ENCODE data around the gene ENAH.

Gene ENAH

GRCh38 chr1:225468270-225469020 is 184.5 kb downstream of the ENAH start:
- DNase-seq, result peak in 1 of 2 donors; percentile 32

- DNase-seq, result peak; percentile 78 to 79
Observed at GRCh38 chr1:225467193-225468020, 185.5 kb downstream of the ENAH start.

- DNase-seq, result no peak
Observed at GRCh38 chr1:225466848-225467192, 186.1 kb downstream of the ENAH start.

DNA sequence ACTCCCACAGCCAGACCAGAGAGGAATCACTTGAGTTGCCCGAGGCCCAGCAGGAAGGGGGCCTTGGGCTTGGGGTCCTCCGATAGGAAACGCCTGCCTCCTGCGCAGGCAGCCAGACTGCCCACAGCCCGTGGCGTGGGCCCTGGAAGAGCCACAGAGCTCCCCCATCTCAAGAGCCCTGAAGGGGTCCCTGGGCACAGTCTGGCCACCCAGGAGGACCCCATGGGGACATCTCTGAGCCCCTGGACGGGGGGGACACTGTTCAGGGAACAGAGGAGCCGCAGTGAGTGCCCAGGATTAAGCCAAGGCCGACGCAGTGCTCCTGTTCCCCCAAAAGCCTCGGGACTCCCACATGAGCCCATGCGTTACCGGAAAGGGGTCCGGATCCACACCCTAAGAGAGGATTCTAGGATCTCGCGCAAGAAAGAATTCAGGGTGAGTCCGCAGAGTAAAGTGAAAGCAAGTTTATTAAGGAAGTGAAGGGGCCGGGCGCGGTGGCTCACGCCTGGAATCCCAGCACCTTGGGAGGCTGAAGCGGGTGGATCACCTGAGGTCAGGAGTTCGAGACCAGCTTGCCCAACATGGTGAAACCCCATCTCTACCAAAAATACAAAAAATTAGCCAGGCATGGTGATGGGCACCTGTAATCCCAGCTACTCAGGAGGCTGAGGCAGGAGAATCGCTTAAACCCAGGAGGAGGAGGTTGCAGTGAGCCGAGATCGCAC is 187.0 kb downstream of the ENAH start:
- no peak for DNase-seq

DNA sequence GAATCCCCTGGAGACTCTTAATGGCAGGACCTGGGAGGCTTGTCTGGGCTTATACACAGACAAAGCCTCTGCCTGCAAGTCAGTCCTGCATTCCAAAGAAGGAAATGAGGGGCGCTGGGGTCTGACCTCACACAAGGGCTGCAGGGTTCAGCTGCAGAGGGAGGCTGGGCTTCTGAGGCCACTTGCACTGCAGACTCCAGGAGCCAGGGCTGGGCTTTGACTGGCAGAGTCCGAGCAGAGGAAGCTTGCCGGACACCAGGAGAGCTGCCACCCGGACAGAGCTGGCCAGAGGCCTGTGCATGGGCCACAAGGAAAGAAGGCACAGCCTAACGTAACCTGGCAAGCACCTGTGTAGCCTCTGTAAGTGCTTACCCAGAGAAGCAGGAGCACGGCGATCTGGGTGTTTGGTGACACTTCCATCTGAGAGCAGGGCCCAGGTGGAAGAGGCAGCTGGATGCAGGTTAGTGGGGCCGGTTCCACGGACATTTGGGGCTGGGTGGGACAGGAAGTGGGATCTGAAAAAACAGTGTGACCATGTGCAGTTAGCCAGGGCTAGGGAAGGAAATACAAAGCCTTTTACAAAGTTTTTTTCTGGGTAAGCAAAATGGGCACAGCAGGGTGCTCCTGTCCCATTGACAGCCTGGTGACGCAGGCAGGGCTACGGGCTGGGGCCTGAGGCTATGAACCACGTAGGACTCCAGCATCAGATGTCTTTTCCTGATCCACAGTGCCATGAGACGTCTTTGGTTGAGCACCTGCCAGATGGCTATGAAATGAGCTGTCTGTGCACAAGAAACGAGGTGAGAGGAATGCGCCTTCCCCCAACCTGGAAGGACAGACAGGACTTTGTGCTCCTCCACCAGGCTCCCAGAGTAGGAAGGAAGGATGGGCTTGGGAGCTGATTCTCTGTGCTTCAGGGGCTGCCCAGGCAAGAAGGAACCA is 187.8 kb downstream of the ENAH start:
- no peak for DNase-seq

DNA sequence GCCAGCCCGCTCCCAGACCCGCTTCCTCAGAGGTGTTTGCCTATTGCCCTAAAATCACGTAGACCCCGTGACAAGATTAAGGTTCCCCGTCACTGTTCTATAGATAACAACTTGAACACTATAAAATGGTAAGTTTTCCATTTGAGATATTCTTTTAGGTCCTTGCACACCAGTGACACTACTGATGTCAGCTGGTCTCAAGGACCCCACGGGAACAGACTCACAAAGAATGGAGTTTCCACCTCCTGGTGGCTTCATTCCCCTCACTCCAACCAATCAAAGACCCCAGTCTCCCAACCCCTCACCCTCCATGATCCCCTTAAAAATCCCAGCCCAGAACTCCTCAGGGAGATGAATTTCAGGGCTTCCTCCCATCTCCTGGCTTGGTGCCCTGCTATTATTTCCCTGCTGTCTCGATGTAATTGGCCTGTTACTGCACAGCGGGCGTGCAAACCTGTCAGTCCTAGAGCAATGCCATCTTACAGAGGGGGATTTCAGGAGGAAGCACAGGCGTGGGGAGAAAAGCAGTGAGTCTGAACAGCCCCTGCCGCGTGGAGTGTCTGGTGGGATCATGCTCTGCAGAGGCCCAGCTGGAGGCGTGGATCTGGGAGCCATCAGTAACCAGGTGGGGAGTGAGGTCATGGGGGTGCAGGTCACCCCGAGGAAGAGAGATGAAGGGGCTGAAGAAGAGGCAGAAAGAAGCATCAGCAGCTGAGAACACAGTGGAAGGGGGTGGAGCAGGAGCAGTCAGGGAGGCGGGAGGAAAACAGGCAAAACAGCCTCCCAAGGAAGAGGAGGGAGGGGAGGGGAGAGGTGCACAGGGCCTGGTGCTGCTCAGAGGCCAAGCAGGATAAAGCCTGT is 190.0 kb downstream of the ENAH start:
- DNase-seq, result no peak

DNA sequence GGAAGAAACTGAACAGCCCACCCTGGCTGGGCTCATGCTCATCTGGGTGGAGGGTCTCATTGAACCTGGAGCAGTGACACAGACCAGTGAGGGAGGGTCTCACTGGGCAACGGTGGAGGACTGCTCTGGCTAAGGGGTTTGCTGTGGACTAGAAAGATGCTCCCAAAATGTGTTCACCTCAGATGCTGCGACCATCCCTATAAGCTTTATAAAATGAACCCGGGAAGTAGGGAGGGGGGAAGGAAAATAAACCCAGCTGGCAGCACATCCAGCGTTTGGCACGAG is 190.6 kb downstream of the ENAH start:
- DNase-seq, result no peak

DNA sequence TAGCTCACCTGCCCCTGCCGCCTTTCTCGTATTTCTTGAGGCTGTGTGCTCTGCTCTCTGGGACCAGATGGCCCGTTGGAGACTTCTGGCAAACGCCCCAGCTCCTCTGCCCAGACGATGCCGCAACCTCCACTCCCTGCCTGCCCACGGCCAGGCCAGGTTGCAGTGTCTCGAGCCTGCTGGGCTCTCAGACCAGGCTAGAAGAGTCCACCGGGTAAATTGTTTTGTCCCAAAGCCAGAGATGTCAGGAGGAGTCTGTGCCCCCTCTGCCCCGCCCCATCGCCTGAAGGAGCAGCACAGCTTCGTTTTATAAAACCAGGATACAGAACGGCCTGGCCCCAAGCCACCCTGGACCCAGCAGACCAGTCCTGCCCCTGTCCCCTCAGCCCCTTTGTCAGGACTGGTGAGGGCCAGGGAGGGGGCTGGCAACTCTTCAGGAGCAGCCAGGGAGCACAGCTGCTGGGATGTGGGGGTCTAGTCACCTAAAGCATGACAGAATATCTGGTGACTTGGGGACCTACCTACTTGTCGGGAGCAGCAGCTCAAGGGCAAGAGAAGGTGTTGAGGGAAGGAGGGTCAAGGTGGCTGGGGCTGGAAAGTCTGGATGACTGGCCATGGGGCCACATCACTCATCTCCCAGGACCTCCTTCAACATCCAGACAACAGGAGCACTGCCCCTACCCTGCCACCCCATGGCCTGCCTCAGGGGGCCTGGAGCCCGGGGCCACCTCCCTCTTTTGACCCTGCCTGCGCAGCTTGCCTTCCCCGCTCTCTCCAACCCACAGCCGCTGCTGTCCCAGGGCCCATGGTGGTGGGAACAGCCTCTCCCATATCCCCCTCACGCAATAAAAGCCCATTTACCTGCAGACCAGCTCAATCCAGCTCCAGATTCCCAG is 191.1 kb downstream of the ENAH start:
- no peak for DNase-seq

DNA sequence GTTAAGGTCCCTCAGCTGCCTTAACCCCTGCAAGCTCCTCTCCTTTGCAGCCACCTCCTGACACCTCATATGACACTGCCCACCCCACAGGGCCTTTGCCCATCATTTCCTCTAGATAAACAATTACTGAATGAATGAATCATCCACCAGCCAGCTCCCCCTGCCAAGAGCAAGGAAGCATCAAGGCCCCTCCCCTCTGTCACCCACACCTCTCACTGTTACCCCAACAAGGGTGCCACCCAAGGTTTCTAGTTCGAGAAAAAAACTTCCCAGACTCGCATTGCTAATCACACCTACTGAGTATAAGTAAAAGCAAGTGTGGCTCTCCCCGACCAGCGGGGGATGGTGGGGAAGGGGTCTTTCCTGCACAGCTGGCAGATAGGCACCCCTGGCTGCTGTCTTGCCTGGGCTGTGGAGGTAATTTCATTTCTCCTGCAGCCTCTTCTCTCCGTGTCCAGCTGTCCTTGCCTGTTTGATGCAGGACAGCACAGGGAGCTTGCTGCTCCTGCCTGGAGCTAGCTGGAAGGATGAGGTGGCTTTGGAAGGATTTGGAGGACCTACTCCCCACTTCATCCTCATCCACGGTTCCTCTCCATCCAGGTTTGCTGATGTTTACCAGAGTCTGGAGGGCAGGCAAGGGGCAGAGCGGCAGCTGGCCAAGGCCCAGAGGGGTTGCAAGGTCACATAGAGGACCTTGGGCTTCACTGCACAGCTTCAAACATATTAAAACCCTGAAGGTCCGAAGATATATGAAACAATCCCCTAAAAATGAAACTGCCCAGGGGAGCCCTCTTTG is 192.0 kb downstream of the ENAH start:
- DNase-seq, result peak; percentile 38 to 76

DNA sequence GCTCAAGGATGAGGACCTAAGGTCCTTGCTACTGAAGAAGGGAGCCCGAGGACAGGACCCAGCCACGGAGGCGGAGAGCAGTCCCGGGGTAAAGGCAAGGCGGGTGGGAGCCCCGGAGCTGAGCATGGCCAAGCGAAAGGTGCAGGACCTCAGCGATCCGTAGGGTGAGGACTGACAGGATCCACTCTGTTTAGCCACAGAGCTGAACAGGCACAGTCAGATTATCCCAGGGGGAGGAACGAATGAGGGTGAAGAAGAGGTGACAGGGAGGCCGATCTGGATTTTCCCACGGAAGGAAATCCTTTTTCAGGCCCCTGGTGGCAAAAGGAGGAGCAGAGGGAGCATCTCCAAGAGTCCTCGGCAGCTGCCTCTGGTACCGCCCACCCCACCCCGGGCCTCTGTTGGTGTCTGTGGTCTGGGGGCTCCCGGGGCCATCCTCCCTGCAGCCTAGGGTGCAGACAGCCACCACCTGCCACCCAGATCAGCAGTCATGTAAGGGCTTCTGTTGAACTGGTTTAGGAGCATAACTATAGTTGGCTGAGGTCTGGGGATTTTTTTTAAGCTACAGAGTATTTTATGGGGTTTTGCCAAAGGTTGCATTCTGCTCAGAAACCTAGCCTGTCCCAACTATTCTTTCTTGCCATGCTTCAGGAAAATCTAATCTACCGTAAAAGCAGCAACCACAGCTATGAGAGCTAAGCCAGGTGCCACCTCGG is 192.7 kb downstream of the ENAH start:
- no peak for DNase-seq

GRCh38 chr1:225458222-225458631 is 194.7 kb downstream of the ENAH start:
- DNase-seq, result no peak

DNA sequence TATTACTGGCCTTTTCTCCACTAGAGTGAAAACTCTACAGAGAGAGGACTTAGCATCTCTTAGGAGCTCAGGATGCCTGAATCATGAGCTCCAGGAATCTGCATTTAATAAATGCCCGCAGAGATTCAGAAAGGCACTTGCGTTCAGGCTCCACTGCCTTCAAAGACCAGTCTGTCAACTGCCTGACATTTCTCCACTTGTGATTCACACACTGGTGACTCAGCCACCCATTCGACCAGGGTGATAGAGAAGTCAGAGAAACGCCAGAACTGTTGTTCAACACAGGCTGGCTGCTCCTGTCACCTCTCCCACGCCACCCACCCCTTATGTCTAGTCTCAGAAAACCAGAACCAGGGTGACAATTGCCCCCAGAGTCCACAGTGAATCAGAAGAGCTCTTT is 198.2 kb downstream of the ENAH start:
- DNase-seq, result peak; percentile 76 to 90

GRCh38 chr1:225453797-225454648 is 198.9 kb downstream of the ENAH start:
- no peak for DNase-seq

DNA sequence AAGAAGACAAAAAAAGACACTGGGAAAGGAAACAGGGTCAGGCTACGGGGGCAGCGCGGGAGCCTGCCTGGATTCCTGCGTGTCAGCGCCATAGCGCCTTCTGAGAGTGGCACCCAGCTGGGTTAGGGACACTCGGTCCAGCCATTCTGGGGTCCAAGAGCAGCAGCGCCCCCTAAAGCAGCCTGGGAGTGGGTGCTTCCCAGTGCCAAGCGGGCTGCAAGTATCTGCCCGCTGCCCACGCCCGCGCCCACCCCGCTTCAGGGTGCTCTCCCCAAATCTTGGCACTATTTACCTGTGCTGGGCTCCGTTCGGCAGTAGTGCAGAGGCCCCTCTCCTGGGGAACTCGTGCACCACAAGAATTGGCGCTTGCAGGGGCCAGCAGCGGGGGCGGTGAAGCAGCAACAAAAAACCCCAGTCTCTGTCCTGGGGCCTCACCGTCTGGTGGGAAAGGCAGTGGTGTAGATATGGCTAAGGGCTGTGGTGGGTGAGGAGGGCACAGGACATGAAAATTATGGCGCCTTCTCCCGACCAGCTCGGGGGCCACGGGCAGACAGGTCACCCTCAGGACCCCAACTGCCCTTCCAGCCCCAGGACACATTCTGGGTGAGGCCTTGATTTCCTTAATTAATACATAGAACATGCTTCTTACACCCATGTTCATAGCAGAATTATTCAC is 200.9 kb downstream of the ENAH start:
- DNase-seq, result no peak

DNA sequence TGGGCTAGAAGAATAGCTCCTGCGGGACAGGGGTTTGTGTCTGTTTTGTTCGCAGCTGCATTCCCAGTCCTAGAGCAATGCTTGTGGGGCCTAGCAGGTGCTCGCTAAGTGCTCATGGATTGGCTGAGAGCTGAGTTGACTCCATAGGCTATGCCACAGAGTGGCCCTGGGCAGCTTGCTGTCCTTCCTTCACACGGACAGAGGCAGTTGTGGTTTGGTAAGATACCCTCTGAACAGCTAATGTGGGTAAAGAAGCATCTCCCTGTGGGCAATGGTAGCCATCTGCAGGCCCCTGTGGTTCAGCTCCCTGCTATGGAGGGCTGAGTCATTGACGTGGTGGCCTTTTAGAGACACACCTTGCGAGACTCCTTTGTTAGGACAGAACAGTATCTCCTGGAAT is 201.6 kb downstream of the ENAH start:
- DNase-seq, result no peak

GRCh38 chr1:225450491-225451191 is 202.3 kb downstream of the ENAH start:
- no peak for DNase-seq

DNA sequence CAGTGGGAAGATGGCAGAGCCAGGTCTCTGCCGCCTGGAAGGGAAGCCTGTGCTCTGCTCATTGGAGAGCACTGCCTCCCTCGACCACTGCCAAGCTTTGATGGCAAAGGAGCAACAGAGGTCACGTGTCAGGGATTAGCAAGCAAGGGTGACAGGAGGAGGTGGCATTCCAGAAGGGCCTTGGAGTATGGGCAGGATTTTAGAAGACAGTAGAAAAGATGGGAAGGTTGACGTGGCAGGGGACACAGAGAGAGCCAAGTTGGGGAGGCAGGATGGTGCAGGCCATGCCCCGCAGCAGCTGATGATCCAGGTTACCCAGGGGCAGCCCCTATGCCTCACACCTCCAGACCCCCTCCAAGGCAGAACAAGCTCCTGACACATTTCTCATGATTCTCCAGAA is 203.1 kb downstream of the ENAH start:
- no peak for DNase-seq

Data from stimulated activated CD4-positive, alpha-beta T cell treated with anti-CD3 and anti-CD28 coated beads, Interleukin-2, amount 100 ng/mL, for 24 hours (primary cell).